Effector memory CD8-positive, alpha-beta T cell (primary cell): ENCODE results near the gene FOXM1.
A peak's percentile ranks its signal among the peaks of the same experiment; 100 is the strongest.

Source experiments
- ATAC-seq: fragments of 150-1000 bp; cut with Tn5 transposase; replicated peaks from 2 replicates; pipeline ENCODE4 v1.10.0; 2021; ENCODE audit warnings: mild to moderate bottlenecking, moderate library complexity
- DNase-seq, 3 experiments: peaks; one replicate each; pipeline ENCODE4 v3.0.0; 2021
- H3K27ac Mint-ChIP-seq, 2 donors: one replicate each; pipeline ENCODE4 v1.8.0; 2022; ENCODE audit warnings: mild to moderate bottlenecking in 2 of 2, mixed read lengths in 2 of 2, moderate library complexity in 2 of 2
- H3K27me3 Mint-ChIP-seq, 2 donors: one replicate each; pipeline ENCODE4 v1.8.0; 2022; ENCODE audit warnings: mixed read lengths in 2 of 2
- H3K36me3 Mint-ChIP-seq: one replicate; pipeline ENCODE4 v1.8.0; 2022; ENCODE audit warnings: mild to moderate bottlenecking, moderate library complexity, mixed read lengths; ENCODE audit not compliant: insufficient read depth
- H3K4me1 Mint-ChIP-seq, 2 donors: one replicate each; pipeline ENCODE4 v1.8.0; 2022; ENCODE audit warnings: low read depth in 2 of 2, mixed read lengths in 2 of 2
- H3K4me3 Mint-ChIP-seq, 2 donors: one replicate each; pipeline ENCODE4 v1.8.0; 2022; ENCODE audit warnings: mild to moderate bottlenecking in 2 of 2, mixed read lengths in 2 of 2, moderate library complexity in 2 of 2
- H3K9me3 Mint-ChIP-seq, 2 donors: one replicate each; pipeline ENCODE4 v1.8.0; 2022; ENCODE audit warnings: mixed read lengths in 2 of 2
- total RNA-seq, 9 experiments: gene quantifications; one replicate each; lab custom pipeline; 2026; lab: John Stamatoyannopoulos, UW

Gene FOXM1, protein sequence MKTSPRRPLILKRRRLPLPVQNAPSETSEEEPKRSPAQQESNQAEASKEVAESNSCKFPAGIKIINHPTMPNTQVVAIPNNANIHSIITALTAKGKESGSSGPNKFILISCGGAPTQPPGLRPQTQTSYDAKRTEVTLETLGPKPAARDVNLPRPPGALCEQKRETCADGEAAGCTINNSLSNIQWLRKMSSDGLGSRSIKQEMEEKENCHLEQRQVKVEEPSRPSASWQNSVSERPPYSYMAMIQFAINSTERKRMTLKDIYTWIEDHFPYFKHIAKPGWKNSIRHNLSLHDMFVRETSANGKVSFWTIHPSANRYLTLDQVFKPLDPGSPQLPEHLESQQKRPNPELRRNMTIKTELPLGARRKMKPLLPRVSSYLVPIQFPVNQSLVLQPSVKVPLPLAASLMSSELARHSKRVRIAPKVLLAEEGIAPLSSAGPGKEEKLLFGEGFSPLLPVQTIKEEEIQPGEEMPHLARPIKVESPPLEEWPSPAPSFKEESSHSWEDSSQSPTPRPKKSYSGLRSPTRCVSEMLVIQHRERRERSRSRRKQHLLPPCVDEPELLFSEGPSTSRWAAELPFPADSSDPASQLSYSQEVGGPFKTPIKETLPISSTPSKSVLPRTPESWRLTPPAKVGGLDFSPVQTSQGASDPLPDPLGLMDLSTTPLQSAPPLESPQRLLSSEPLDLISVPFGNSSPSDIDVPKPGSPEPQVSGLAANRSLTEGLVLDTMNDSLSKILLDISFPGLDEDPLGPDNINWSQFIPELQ
- total RNA-seq: 0.32 to 7.4 (median 0.98) reads per million in 9 experiments

DNA sequence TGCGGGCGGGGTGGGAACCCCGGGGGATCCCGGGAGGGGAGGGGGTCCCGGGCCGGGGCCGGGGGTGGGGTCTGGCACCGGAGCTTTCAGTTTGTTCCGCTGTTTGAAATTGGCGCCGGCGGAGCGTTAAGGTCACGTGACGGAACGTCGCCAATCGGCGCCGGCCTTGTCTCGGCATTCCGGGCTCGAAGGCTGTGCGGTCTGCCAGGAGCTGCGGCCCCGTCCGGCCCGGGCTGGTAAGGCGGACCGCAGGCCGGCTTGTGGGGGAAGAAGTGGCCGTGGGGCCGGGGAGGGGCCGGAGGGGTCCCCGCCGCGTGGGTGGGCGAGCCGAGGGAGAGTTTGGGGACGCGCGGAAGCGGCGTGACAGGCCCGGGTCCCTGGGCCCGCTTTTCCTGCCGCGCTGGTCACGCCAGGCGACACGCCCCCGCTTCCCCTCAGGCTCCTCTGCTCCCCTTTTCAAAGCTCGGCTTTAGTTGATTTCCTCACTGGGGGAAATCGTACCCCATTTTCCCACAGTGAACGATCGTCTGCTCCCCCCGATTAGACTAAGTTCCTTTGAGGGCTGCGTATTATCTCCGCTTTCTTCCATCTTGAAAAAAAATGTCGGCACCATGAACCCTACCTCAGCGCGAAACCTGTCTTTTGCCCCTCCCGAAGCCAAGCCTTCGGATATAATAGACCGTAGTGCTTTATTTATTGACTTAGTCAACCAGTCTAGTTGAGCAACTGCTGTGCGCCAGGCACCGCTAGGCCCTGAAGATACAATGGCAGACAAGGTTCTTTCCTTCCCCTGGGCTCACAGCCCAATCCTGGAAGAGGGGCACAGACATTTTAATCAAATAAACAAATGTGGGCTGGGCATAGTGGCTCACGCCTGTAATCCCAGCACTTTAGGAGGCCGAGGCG lies at the start of gene FOXM1, which contains the start of gene RHNO1:
Gene FOXM1 (minus strand): TSS at position 128 of the 906 bp plus-strand sequence. CDS start 2,696 bp downstream, outside the sequence.
Gene RHNO1 (plus strand): TSS at position 177 of the 906 bp plus-strand sequence. CDS start 8,144 bp downstream, outside the sequence.
- Mint-ChIP-seq H3K27me3 (no peaks in the 10 kb centered on the region), H3K36me3 (peaks cover 23% of the 10 kb centered on the region), H3K27ac (peak within 1 kb of the TSS; percentile 99), H3K4me1 (peaks cover 24 to 32% of the 10 kb centered on the region in 2 donors), H3K4me3 (peak within 1 kb of the TSS; percentile 96 to 98), H3K9me3 (no peaks in the 10 kb centered on the region)
- ATAC-seq (peak; percentile 82), DNase-seq (peak; percentile 84 to 87 (median 84))

DNA sequence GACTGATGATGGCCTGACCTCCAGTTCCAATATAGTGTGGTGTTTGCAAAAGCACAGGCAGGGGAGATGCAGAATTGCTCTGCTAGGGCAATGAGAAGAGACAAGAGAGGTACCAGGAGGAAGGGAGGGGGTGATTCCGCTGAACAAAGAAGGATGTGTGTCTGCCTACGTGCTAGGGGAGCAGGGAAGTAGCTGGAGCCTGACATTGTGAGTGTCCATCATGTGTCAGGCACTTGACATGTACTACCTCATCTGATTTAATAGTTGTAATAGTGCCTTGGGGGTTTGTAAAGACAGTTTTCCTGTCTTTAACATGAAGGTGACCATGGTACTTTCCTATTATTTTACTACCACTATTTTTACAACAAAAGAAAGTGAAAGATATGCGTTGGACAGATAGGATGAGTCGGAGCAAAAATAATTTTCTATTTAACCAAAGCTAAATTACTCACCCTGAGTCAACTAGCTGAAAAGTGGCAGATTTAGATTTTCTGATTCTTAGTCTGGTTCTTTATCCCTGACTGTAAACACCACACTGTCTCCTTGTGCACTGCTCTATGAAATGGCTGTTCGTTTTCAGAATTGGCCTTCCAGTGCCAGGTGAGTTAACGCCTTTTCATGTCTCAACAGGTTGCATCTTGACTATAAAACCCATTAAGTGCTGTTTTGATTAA lies 48.5 kb upstream of the FOXM1 start:
- ATAC-seq: no peak
- no peaks in the 10 kb centered on the region for H3K27me3 Mint-ChIP-seq
- DNase-seq: no peak
- no peak overlapping the region for H3K4me3 Mint-ChIP-seq
- H3K9me3 Mint-ChIP-seq: no peaks in the 10 kb centered on the region
- H3K36me3 Mint-ChIP-seq: peaks cover 33% of the 10 kb centered on the region
- peaks cover 0 to 2% of the 10 kb centered on the region in 2 donors for H3K4me1 Mint-ChIP-seq
- no peak overlapping the region for H3K27ac Mint-ChIP-seq

DNA sequence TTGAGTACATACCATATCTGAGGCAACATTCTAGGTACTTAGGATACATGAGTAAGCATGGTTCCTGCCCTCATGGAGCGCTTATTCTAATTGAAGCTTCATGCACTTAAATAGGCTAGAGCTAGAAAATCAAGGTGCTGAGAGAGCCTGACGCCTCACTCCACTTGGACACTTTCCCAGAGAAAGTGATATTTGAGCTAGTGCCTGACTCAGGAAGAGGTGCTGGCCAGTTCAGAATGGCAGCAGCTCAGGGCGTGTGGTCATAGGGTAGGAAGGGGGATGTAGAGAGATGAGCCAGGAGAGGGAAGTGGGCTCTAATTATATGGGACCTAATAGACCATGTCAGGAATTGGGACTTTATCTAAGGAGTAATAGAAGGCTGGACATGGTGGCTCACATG lies 47.0 kb upstream of the FOXM1 start:
- Mint-ChIP-seq H3K36me3 (peaks cover 31% of the 10 kb centered on the region), H3K9me3 (no peaks in the 10 kb centered on the region), H3K4me3 (no peak overlapping the region), H3K27me3 (no peaks in the 10 kb centered on the region), H3K27ac (no peak overlapping the region), H3K4me1 (peaks cover 2 to 3% of the 10 kb centered on the region in 2 donors)
- DNase-seq: no peak
- no peak for ATAC-seq

DNA sequence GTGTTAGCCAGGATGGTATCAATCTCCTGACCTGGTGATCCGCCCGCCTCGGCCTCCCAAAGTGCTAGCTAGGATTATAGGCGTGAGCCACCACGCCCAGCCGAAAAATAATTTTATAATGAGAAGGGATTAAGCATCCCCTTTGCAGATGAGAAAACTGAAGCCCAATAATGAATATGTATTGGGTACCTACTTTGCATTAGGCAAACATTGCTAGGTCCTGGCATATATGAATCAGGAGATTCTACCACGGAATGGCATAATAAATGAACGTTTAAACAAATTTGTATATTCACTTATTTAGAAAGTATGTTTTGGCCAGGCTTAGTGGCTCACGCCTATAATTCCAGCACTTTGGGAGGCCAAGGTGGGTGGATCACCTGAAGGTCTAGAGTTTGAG lies 46.1 kb upstream of the FOXM1 start:
- Mint-ChIP-seq H3K9me3 (no peaks in the 10 kb centered on the region), H3K4me1 (peaks cover 2 to 3% of the 10 kb centered on the region in 2 donors), H3K27me3 (no peaks in the 10 kb centered on the region), H3K36me3 (peaks cover 31% of the 10 kb centered on the region), H3K4me3 (no peak overlapping the region), H3K27ac (no peak overlapping the region)
- ATAC-seq: no peak
- no peak for DNase-seq

DNA sequence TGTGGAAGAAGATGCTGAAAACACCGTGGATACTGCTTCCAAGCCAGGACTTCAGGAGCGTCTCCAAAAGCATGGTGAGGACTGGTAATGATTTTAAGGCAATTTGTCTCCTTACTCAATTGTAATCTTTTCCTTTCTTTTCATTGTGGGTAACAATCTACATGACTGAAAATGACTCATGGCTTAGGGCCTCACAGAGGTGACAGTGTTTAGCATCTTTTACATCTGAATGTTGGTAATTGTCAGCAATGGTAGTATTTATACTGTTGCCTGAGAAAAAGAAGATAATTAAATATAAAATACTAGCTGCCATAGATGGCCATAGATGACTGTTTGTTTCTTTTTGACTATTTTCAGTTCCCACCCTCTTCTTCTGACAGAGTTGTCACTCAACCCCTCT lies 45.4 kb upstream of the FOXM1 start:
- peaks cover 2 to 3% of the 10 kb centered on the region in 2 donors for H3K4me1 Mint-ChIP-seq
- H3K4me3 Mint-ChIP-seq: no peak overlapping the region
- H3K9me3 Mint-ChIP-seq: no peaks in the 10 kb centered on the region
- no peak overlapping the region for H3K27ac Mint-ChIP-seq
- DNase-seq: no peak
- no peak for ATAC-seq
- H3K36me3 Mint-ChIP-seq: peaks cover 26% of the 10 kb centered on the region
- H3K27me3 Mint-ChIP-seq: no peaks in the 10 kb centered on the region

DNA sequence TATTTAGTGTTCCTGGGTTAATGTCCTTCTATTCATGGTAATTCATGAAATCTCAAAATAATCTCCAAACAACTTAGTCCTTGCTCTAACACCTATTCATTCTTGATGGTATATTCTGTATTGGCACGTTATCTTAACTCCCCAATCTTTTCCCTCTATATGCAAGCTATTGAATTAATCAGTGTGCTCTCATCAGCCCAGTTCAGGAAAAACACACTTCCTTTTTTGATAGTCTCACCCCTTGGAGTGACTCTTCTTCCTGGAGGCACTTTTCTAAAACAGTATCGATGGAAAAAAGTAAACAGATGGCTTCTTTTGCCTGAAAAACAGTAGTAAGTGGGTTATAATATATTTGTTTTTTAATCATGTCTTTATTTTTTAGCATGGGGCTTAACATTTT lies 42.3 kb upstream of the FOXM1 start:
- peaks cover 2 to 3% of the 10 kb centered on the region in 2 donors for H3K4me1 Mint-ChIP-seq
- no peaks in the 10 kb centered on the region for H3K27me3 Mint-ChIP-seq
- ATAC-seq: no peak
- no peak overlapping the region for H3K4me3 Mint-ChIP-seq
- peaks cover 28% of the 10 kb centered on the region for H3K36me3 Mint-ChIP-seq
- no peaks in the 10 kb centered on the region for H3K9me3 Mint-ChIP-seq
- DNase-seq: no peak
- no peak overlapping the region for H3K27ac Mint-ChIP-seq

DNA sequence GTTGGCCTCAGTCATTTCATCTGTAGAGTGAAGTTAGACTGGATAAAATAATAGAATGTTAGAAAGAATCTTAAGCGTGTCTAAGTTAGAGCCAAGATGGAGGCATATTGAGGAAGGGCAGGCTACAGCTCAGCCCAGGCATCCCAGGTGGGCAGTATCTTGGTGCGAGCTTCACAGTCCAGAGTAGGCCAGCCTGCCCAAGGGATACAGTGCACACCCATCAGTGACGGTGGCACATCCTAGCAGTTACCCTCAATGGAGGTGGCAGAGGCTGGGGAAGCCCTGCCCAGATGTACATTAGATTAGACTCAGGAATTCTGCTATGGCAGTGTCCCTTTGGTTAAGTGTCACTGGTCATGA lies 35.2 kb upstream of the FOXM1 start:
- Mint-ChIP-seq H3K4me1 (no peaks in the 10 kb centered on the region), H3K27me3 (no peaks in the 10 kb centered on the region), H3K4me3 (no peak overlapping the region), H3K9me3 (no peaks in the 10 kb centered on the region), H3K36me3 (peaks cover 9% of the 10 kb centered on the region), H3K27ac (no peak overlapping the region)
- ATAC-seq (no peak), DNase-seq (no peak)

DNA sequence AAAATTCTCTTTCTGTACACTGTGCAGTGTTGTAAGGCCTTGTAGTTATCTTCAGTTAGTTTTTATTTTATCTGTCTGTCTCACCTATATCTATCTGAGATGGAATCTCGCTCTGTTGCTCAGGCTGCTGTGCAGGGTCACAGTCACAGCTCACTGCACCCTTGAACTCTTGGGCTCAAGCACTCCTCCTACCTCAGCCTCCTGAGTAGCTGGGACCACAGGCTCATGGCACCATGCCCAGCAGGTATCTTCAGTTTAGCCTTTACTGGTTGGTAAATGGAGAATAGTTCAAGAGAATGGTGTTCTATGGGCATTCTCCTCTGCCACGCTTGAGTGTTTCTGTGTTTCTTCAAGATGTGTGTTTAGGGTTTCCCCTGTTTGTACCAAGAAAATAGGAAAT lies 27.3 kb upstream of the FOXM1 start:
- no peak for DNase-seq
- H3K4me1 Mint-ChIP-seq: no peaks in the 10 kb centered on the region
- H3K27me3 Mint-ChIP-seq: no peaks in the 10 kb centered on the region
- H3K27ac Mint-ChIP-seq: no peak overlapping the region
- ATAC-seq: no peak
- H3K36me3 Mint-ChIP-seq: peaks cover 4% of the 10 kb centered on the region
- H3K9me3 Mint-ChIP-seq: no peaks in the 10 kb centered on the region
- no peak overlapping the region for H3K4me3 Mint-ChIP-seq

DNA sequence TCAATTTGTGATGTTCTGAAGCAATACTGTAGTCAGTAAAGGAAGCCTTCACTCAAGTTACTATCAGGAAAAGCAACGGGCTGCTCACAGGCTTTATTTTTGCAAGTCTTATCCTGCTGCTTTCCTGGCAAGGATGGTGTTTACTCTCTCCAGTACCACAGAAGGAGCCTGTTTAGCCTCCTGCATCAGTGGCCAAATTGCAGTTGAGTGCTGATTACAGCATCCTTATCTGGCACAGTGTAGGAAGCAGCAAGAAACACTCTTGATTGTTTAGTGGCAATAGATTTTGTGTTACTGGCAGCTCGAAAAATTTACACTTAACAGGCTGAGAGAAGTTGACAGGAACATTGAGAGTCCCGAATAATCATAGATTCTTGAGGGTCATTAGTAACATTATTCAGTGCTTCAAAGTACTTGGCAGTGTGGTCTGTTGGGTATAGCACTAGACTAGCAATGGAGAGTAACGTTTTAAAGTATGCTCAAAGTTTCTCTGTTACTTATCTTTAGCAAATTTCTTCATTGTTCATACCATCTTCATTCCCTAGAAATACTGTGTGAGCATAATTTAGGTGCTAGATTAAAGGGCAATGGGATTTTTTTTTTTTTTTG lies 25.4 kb upstream of the FOXM1 start:
- no peaks in the 10 kb centered on the region for H3K9me3 Mint-ChIP-seq
- no peak for DNase-seq
- no peaks in the 10 kb centered on the region for H3K27me3 Mint-ChIP-seq
- ATAC-seq: no peak
- H3K36me3 Mint-ChIP-seq: peaks cover 4% of the 10 kb centered on the region
- no peak overlapping the region for H3K27ac Mint-ChIP-seq
- H3K4me1 Mint-ChIP-seq: no peaks in the 10 kb centered on the region
- H3K4me3 Mint-ChIP-seq: no peak overlapping the region

DNA sequence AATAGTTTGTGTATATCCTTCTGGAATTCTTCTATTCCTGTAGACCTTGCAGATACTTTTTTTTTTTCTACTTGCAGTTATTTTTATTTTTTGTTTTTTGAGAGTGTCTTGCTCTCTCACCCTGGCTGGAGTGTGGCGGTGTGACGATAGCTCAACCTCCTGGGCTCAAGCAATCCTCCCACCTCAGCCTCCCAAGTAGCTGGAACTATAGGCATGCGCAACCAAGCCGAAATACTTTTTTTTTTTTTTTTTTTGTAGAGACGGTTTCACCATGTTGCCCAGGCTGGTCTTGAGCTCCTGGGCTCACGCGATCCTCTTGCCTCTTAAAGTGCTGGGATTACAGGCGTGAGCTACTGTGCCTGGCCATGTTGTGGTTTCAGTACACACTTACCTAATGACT lies 23.7 kb upstream of the FOXM1 start:
- no peak for DNase-seq
- no peak overlapping the region for H3K4me3 Mint-ChIP-seq
- no peak for ATAC-seq
- H3K4me1 Mint-ChIP-seq: no peaks in the 10 kb centered on the region
- no peaks in the 10 kb centered on the region for H3K9me3 Mint-ChIP-seq
- no peaks in the 10 kb centered on the region for H3K27me3 Mint-ChIP-seq
- no peak overlapping the region for H3K27ac Mint-ChIP-seq
- H3K36me3 Mint-ChIP-seq: peaks cover 4% of the 10 kb centered on the region

DNA sequence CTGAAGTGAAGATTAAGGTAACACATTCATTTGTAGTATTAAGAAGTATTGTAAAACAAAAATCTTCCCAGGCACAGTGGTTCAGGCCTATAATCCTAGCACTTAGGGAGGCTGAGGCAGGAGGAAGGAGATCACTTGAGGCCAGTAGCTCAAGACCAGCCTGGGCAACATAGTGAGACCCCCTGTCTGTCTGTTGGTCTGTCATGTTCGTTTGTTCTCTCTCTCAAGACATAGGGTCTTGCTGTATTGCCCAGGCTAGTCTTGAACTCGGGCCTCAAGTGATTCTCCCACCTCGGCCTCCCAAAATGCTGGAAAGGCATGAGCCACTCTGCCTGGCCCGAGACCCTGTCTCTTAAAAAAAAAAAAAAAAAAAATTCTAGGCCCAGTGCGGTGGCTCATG lies 20.4 kb upstream of the FOXM1 start:
- Mint-ChIP-seq H3K27me3 (no peaks in the 10 kb centered on the region), H3K4me1 (peaks cover 0 to 3% of the 10 kb centered on the region in 2 donors), H3K27ac (no peak overlapping the region), H3K4me3 (no peak overlapping the region), H3K36me3 (peaks cover 10% of the 10 kb centered on the region), H3K9me3 (no peaks in the 10 kb centered on the region)
- ATAC-seq (no peak), DNase-seq (no peak)

DNA sequence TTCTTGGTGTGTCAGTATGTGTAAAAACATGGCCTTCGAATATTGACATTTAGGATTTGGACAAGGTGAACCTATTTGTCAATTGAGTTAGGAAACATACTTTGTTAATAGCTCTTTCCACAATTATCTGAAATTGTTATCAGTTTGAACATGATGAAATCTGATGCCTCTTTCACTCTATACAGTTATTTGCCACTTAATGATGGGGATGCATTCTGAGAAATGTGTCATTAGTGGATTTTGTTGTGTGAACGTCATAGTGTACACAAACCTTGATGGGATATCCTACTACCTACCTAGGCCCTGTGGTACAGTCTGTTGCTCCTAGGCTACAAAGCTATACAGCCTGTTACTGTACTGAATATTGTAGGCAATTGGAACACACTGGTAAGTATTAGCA lies 18.5 kb upstream of the FOXM1 start:
- no peaks in the 10 kb centered on the region for H3K9me3 Mint-ChIP-seq
- H3K4me3 Mint-ChIP-seq: no peak overlapping the region
- H3K36me3 Mint-ChIP-seq: peaks cover 13% of the 10 kb centered on the region
- H3K27ac Mint-ChIP-seq: no peak overlapping the region
- peaks cover 3 to 8% of the 10 kb centered on the region in 2 donors for H3K4me1 Mint-ChIP-seq
- DNase-seq: no peak
- no peaks in the 10 kb centered on the region for H3K27me3 Mint-ChIP-seq
- ATAC-seq: no peak
